NCI-H187 treated with DMSO at 0.1 percent for 48 hours (cell line): ENCODE data around the gene SELENBP1.
"Not testable (repeated sequence)": the region's sequence is repeated elsewhere in the genome, so short reads cannot be mapped to it uniquely, and the experiment has no call there.

Source experiments
- DNase-seq: peaks from one replicate; lab custom pipeline; 2025; lab: John Stamatoyannopoulos, UW

SELENBP1 gene

DNA sequence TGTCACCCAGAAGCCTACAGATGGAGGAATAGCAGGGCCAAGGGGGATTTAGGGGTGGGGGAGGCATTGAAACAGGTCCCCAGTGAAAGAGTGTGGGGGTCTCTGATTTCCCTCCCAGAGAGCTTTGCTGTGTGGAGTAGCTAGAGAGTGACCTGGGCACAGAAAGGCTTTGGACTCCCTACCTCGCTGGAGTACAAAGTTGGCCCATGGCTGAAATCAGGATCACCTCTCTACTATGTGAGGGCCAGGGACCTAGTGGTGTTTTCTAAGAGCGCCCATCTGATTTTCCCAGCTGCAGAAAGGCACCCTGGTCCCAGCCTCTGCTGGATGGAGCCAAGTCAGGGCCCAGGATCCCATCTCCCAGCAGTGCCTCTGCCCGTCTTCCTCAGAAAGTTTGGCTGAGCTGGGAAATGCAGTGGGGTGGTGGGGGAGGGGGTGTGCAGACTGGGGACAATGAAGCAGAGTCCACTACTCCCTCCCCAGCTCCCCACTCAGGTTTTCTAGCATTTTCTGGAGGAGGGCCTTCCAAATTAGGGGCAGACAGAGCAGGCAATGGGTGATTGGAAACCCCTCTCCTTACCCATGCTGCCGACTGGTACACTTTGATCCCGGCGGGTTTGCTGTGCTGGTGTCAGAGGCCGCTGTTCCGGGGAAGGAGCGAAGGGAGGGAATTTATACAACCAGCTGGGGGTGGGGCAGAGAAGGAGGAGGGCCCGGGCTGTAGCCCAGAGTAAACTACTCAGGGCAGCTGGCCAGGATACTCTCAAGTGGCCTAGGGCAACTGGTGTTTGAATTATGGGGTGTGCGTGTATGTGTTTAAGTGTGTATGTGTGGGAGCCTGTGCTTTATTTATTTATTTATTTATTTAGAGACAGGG is at the start of gene SELENBP1:
SELENBP1 (minus strand) TSS at position 648 of the 877 bp plus-strand sequence; CDS start at position 584, 64 bp downstream.
- DNase-seq: peak; percentile 55

DNA sequence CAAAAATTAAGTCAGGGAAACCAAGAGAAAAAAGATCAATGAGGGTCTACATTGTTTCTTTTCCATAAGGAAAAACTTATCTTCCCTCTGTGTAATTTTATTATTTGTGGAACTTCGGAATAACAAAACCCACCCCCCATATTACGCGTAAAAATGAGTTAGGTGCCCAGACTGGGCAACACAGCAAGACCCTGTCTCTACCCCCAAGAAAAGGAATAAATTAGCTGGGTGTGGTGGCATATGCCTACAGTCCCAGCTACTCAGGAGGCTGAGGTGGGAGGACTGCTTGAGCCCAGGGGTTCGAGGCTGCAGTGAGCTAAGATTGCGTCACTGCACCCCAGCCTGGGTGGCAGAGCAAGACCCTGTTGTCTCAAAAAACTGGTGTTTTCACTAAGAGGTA is 47.3 kb upstream of the SELENBP1 start:
- no peak for DNase-seq

DNA sequence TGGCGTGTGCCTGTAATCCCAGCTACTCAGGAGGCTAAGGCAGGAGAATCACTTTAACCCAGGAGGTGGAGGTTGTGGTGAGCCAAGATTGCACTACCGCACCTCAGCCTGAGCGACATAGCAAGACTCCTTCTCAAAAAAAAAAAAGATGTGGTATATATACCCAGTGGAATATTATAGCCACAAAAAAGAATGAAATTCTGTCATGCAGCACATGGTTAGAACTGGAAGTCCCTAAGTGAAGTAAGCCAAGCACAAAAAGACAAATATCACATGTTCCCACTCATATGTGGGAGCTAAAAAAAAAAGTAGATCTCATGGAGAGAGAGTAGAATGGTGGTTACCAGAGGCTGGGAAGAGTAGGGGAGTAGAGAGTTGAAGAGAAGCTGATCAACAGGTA is 45.6 kb upstream of the SELENBP1 start:
- no peak for DNase-seq

DNA sequence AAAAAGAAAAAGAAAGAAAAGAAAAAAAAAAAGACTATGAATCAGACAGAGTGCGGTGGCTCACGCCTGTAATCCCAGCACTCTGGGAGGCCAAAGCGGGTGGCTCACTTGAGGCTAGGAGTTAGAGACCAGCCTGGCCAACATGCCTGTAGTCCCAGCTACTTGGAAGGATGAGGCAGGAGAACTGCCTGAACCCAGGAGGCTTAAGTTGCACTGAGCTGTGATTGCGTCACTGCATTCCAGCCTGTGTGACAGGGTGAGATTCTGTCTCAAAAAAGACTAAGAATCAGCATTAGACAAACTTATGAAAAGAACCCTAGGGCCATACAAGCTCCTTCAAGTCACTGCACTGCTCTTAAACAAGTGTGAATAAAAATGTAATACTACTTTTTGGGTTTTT is 43.7 kb upstream of the SELENBP1 start:
- DNase-seq: no peak

DNA sequence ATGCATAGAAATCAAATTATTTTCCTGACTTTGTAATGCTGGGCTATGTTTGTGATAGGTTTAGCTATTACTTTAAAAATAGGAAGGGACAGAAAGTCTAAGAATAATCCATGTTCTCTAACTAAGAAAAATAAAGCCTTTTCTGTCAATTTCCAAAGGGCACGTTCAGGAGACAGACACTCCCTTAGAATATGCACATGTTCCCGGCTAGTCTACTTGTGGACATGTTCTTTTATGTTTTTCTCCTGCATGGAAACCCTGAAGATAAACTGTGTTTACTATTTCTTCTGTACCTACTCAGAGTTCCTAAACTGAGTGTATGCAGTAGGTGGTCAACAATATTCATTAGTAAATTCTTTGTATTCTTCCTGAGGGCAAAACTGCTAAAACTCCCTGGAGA is 39.4 kb upstream of the SELENBP1 start:
- no peak for DNase-seq

DNA sequence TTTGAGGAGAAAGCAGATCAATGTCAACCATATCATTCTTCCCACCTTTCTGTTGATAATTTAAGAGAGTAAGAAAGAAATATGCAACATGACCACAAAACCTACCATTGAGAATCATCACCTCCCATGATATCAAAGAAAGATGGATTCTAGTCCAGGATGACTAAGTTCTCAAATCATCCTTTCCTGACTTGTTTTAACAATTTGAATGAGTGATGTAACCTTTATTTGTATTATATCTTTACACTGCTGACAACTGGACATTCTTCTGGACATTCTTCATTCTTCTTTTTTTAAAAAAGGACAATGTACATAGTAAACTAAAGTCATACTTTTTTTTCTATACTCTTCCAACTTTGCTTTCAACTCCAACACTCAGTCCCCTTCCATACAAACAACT is 36.4 kb upstream of the SELENBP1 start:
- no peak for DNase-seq

DNA sequence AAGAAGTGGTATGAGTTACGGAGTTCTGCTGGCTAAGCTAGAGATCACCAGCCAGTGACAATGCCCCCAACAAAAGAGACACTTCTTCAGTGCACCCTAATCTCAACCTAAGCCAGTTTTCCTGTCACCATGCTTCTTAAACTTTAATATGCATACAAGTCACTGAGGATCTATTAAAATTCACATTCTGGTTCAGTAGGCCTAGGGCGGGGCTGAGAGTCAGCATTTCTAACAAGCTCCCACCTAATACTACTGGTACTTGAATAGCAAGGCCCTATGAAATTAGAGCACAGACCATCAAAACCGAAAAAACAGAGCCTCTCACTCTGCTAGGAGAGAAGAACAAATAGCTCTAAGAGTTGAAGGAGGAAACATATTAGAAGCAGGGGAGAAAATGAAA is 34.8 kb upstream of the SELENBP1 start:
- no peak for DNase-seq

DNA sequence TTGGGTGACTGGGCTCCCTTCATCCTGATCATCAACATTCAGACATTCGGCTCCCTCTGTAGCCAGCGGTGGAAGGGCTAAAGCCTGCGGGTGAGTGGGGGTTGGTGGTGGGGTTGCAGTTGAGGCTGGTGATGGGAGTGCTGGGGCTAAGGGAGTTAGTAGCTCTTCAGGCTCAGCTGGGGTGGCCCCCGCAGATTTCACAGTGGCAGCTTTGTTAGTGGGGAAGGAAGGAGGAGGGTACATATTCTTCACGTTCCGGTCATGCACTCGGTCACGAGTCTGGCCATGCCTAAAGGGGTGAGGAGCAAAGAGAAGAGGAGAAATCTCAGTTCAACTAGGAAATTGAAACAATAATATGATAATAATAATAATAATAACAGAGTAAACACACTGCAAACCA is 33.7 kb upstream of the SELENBP1 start:
- no peak for DNase-seq

DNA sequence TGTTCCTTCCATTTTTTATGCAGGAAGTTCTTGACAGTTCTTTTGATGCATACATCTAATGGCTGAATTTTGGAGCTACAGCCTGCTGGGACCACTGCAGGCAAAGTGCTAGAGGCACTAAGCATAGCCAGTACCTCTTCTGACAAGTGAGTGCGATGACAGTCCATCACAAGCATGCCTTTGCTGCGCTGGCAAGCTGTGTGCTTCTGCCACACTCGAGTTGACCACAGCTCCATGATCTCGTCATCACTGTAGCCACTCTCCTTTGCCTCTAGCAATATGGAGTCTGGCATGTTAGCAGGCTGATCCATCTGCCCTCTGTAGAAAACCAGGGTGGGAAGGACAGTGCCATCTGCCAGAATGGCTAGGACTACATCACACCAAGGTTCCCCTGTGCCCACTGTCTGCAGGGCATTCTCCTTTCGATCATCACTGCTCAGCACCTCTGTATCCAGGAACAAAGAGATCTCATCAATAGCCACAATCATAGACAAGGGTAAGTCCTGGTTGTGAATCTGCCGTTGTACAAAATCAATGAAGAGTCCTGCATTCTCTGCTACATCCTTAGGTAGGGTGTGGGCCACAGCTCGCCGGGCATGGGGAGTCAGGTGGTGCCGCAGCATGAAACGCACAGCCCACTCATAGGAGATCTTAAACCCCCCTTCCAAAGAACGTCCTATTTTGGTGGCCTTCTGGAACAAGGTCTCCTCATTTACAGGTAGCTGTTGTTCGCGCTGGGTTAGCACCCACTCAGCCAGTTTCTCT is 32.9 kb upstream of the SELENBP1 start:
- no peak for DNase-seq

DNA sequence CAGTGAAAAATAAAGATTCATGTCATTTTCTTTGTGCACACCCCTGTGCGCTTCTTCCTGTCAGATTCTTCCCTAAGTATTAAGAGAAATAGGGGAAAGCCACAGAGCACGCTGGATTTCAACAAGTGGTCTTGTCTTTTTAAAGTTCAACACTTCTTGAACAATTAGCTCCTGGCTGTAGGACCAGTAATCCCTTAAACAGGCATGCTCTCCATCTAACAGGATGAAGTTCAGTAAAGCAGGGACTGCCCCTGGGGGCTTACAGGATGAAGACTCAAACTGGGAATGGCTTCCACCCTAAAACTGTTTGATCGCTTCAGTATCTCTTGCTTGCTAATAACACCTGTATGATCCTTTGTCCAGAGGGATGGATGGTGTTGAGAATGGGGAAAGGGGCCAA is 31.1 kb upstream of the SELENBP1 start:
- DNase-seq: no peak

DNA sequence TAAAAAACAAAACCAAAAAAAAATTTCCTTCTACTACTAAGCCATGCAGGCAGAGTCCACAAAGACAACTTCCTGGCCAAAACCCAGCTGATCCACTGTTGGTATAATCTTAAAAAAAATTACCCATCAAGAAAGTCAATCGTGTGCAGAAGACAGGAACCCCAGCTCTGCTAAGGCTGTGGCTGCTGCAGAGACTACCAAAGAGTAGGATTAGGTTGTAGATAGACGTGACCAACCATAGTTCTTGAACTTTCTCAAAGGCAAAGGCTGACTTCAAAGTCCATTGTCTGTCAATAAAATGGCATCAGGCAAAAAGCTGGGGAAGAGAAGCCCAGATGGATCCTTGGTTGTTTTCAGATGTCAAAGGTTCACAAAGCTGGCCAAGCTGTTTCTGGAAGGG is 30.3 kb upstream of the SELENBP1 start:
- no peak for DNase-seq

DNA sequence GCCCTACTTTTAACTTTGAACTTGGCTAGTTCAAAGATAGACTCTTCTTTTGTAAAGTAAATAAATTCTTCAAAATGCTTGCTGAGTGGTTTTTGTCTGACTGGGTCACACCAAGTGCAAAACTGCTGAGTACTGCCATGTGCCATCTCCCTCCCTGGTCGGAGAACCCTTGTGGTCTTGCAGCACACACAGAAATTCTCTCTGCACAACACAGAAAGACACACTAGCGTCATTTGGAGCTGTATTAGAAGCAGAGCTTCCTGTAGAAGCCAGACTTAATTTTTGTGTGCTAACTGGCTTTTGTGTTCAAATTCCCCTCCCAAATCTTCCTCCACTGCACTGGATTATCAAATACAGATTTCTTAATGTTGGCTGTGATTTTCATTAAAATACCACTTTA is 29.4 kb upstream of the SELENBP1 start:
- no peak for DNase-seq

DNA sequence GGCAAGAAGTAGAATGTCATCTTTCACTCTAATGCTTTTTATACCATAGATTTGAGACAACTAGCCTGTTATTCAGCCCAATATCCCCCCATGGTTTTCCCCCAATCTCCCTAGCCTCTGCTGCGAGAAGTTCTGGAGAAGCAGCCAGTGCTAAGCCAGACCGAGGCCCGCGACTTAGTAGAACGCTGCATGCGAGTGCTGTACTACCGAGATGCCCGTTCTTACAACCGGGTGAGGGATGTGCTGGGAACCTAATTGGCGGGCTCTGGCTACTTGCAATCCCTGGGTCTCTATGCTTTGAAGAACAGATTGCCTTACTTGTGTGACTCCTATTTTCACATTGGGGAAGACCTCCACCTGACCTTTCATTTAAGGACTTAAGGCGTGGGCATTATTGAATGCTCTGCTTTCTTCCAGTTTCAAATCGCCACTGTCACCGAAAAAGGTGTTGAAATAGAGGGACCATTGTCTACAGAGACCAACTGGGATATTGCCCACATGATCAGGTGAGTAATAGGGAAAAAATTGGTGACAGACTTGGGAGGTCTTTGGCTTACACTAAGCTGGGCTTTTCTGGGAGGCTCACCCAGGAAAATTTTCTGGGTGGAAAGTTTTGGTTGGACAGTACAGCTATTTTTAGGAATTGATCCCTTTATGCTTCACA is 28.8 kb upstream of the SELENBP1 start:
- DNase-seq: no peak

DNA sequence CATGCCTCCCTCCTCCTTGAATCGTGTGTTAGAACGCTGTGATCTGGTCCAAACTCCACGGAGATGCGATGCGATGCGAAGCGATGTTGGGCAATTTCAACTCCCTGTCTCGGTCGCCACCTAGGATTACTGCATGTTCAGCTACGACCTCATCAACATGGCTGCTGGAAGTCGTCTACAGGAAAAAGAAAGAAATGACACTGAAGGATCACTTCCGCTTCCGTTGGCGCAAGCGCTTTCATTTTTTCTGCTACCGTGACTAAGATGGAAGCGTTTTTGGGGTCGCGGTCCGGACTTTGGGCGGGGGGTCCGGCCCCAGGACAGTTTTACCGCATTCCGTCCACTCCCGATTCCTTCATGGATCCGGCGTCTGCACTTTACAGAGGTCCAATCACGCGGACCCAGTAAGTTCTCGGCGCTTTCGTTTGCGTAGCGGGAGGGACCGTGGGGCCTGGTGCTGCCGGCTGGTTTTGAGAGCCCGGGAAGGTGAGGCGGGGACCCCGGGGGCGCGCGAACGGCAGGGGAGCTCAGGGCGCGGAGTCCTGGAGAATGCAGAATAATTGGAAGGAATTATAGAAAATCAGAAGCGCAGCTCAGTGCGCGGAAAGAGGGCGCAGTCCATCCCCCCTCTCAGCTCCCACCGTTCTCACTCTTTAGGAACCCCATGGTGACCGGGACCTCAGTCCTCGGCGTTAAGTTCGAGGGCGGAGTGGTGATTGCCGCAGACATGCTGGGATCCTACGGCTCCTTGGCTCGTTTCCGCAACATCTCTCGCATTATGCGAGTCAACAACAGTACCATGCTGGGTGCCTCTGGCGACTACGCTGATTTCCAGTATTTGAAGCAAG is 27.0 kb upstream of the SELENBP1 start, which contains the start of gene PSMB4:
PSMB4 (plus strand) TSS at position 250 of the 848 bp plus-strand sequence; CDS start at position 265, 15 bp downstream.
- DNase-seq: peak; percentile 98

DNA sequence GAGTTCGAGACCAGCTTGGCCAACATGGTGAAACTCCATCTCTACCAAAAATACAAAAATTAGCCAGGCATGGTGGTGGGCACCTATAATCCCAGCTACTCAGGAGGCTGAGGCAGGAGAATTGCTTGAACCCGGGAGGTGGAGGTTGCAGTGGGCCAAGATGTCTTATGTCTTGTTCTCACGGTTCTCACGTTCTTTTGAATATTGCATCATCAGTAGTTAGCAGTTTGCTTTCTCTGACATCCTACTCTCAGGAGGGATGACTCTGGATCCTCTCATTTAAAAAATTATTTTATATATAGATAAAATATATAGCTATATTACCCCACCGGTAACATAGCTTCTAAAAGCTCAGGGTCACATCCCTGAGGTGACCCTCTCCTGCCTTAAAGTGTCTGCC is 23.8 kb upstream of the SELENBP1 start:
- DNase-seq: not testable (repeated sequence)

DNA sequence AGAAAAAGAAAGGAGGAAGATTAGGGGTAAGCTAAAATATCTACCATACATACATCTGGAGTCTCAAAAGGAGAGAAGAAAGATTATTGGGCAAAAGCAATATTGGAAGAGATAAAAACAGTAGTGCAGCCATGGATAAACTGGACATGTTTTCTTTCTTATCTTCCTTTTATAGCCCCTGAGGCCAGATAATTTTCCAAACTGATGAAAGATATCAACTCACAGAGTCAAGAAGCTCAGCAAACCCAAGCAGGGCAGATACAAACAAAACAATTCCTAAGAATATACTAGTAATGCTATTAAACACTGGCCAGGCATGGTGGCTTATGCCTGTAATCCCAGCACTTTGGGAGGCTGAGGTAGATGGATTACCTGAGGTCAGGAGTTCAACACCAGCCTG is 21.1 kb upstream of the SELENBP1 start:
- no peak for DNase-seq

DNA sequence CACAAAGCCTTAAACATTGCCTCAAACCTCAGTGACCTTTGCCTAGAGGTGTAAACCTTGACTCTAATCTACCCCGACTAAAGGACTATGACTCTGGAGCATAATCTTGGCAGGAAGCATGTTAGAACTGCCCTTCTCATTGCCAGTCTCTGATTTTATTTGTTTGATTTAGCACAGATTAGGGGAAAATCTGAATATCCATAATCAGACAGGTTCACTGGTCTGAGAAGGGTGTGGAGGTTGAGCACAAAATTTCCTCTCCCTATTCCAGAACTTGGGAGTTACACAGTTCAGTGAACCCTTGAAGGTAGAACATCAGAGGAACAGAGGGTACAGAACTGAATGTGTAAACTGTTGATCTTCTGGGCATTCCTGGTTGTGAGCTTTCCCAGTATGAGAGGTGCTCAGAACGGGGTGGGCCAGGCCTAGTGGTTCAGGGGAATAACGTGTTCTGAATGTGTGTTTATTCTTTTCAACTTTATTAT is 18.6 kb upstream of the SELENBP1 start:
- DNase-seq: no peak

DNA sequence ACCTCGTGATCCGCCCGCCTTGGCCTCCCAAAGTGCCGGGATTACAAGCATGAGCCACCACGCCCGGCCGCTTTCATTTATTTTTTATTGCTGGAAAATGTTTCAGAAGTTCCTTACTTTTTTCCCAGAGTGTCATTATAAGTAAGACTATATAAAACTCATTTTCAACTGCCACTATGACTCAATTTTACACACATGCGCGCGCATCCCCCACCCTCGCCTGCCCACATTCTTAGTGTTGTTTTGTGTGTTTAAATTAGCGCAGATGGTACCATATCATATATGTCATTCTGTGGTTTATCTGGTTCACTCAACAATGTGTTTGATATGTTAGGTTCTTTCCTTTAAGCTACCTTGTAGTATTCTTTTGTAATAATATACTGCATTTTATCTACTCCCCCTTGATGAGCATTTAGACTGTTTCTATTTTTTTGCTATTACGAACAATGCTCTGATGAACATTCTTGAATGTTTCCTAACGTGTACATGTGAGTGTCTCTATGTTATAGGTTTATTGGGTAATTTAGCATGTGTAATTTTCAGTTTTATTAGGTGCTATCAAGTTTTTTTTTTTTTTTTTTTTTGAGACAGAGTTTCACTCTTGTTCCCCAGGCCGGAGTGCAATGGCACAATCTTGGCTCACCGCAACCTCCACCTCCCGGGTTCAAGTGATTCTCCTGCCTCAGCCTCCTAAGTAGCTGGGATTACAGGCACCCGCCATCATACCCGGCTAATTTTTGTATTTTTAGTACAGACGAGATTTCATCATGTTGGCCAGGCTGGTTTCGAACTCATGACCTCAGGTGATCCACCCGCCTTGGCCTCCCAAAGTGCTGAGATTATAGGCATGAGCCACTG is 17.9 kb upstream of the SELENBP1 start:
- DNase-seq: not testable (repeated sequence)

DNA sequence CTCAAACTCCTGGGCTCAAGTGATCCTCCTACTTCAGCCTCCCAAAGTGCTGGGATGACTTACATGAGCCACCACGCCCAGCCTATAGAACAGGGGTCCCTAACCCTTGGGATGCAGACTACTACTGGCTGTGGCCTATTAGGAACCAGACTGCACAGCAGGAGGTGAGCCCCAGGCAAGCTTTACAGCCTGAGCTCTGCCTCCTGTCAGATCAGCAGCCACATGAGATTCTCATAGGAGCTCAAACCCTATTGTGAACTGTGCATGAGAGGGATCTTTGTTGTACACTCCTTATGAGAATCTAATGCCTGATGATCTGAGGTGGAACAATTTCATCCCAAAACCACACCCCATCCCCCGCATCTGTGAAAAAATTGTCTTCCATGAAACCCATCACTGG is 13.5 kb upstream of the SELENBP1 start:
- no peak for DNase-seq

DNA sequence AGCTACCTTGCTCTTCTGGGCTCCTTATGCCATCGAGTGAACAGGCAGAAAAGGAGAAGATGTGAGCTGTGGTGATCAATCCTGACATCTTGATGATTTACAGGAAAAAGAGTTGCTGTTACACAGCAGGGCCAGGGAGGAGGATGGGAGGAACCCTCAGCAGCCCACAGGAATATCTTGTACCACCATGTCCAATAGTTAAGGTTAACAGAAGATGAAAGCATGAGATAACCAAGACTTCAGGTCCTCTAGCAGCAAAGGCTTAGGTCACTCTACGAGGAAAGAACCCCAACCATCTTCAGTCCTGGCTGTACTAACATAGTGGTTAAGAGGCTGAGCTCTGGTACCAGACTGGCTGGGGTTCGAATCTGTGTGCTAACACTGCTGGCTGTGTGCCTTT is 12.1 kb upstream of the SELENBP1 start:
- no peak for DNase-seq
